ENCODE data around the gene XPR1.

The XPR1 gene

GRCh38 chr1:180615493-180616290, 16.1 kb upstream of the XPR1 start:
- DNase-seq (ENCODE audit: low read depth in 2 of 2), result no peak

DNA sequence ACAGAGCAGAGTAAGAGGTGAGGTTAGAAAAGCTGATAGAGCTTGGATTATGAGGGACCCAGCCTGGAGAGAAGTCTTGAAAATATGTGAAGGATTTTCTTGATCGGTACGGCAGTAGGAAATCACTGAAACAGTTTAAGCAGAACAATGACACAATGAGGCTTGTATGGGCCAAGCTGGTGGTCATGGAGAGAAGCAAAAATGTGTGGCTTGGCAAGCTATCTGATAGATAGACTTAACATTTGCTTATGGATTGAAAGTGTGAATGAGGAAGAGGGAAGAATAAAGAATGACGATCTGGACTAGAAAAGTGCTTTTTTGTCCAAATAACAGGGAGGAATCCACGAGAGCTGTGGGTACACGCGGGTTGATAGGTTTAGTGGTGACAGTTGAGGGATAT, 15.4 kb upstream of the XPR1 start:
- no peak for DNase-seq (ENCODE audit: low read depth in 2 of 2)

- no peak for DNase-seq (ENCODE audit: low read depth in 2 of 2)
Measured at GRCh38 chr1:180617774-180618395, 13.9 kb upstream of the XPR1 start.

DNA sequence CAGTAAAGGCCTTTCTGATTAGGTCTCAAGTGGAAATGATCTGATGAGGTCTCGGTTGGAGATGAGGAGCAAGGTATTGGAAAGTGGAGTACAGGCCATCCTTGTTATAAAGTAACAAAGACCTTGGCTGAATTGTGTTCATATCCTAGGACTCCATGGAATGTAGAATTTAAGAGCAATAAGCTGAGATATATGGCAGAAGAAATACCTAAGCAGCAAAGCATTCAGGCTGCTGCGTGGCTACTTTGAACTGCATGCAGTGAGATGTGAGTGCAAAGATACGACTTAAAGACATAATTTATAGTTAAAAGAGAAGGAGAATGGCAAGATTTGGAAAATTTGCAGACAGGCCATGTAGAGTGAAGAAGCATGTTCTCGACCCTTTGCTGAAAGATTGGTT, 11.2 kb upstream of the XPR1 start:
- no peak for DNase-seq (ENCODE audit: low read depth in 2 of 2)

DNA sequence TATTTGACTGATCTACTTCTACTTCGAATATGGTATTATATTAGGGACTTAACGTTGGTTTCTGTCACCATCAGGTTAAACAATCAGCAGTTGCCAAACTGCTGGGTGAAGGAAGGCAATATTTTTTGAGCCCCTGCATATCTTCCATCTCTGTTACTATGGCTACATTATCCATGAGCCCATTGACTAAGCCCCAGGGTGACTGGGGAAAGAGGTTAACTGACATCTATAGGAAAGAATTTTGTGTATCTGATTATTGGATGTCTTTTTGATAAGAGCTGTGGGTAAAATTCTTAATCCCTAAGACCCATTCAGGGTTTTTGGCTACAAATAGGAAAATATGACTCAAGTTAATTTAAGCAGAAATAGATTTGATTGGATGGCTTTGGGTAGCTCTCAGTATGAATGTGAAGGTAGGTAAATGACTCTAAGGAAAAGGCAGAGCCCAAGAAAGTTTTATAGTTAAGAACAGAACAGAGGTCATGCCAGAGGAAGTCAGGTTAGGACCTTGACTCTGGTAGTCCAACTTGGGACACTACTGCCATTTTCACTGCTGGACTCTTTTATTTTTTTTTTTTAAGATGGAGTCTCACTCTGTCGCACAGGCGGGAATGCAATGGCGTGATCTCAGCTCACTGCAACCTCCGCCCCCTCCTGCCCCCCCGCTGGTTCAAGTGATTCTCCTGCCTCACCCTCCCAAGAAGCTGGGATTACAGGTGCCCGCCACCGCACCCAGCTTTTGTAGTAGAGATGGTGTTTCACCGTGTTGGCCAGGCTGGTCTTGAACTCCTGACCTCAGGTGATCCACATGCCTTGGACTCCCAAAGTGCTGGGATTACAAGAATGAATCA, 8.9 kb upstream of the XPR1 start:
- no peak for DNase-seq (ENCODE audit: low read depth in 2 of 2)

DNA sequence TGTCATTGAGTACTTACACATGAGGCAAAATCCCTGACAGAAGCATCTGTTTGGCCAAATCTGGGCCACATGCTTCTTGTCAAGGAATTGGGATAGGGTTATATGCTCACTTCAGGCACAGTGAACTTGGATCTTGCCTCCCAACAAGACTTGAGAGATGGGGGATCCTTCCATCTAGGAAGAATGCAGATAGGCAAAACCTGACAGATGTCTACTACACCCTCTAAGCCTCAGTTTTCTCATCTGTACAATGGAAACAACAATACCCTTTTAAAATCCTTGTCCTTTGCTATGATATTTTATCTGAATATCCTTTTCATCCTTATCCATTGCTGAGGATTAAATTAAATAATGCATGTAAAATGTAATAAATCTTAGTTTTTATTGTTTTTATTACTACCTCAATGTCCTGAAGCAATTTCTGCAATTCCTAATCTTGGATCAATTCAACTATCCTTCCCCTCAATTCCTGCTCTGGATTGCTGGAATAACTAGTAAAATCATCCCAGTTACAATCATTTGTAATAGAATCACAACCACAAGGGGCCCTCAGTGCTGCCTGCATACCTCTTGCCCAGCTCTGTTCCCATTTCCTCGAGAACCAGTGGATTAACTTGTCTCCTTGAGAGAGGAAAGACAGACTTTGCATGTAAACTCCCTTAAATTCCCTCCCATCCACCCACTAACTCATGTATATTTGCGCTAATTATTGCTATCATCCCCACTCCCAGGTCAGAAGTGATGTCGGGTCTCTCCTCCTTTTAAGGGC, 8.1 kb upstream of the XPR1 start:
- no peak for DNase-seq (ENCODE audit: low read depth in 2 of 2)

DNA sequence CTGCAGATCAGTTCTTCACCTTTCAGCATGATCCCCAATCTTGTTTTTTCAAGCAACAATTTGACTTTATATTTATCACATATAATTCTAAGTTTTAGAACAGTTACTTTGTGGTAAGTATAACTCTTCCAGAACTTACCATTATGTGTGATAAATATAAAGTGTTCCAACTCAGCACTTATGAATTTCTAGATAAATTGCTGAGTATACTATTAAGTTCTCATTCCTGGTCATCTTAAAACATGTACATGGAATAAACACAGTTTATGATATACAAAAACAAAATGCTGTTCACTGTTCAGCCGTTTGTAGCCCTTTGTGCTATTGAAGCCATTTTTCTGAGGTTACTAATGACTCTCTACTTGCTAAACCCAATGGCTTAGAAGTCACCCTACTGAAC, 5.1 kb upstream of the XPR1 start:
- no peak for DNase-seq (ENCODE audit: low read depth in 2 of 2)

- no peak for DNase-seq (ENCODE audit: low read depth in 2 of 2)
Measured at GRCh38 chr1:180627411-180627810, 4.4 kb upstream of the XPR1 start.

DNA sequence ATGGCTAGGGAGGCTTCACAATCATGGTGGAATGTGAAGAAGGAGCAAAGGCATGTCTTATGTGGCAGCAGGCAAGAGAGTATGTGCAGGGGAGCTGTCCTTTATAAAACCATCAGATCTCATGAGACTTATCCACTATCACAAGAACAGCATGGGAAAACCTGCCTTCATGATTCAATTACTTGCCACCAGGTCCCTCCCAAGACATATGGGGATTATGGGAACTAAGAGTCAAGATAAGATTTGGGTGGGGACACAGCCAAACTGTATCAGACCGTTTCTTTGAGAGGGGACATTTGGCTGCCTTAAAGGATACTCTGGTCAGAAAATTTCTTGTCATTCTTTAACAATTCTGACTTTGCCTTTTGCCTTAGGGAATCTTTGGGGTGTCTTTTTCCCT, 3.2 kb upstream of the XPR1 start:
- DNase-seq (ENCODE audit: low read depth in 2 of 2), result no peak

DNA sequence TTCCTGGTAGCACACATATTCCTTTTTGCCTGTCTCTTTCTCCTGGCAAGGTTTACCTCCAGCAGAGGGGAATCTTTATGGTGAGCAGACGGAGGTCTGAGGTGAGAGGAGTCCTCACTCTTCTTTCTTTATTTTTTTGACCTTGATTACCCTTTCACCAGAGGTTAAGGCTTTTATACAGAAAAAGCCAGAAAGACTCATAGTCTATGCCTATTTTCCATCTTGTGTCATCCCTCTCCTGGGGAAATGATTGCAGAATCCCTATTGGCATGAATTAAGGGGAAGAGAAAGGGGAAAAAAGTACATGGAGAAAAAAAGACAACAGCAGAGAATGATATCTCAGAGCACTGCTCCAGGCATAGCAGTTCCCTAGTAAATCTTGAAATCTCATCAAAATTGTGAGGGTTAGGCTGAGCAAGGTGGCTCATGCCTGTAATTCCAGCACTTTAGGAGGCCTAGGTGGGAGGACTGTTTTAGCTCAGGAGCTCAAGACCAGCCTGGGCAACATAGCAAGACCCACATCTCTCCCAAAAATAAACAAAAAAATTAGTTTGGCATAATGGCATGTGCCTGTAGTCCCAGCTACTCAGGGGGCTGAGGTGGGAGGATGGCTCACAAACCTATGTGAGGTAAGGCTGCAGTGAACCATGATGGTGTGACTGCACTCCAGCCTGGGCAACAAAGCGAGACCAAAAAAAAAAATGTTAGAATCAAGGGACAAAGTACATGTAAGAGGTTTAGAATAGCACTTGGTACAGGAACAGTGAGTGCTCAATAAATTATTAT, 1.2 kb upstream of the XPR1 start:
- no peak for DNase-seq (ENCODE audit: low read depth in 2 of 2)

- no peak for DNase-seq (ENCODE audit: low read depth in 2 of 2)
Measured at GRCh38 chr1:180631194-180631765, 542 bp upstream of the XPR1 start.

DNA sequence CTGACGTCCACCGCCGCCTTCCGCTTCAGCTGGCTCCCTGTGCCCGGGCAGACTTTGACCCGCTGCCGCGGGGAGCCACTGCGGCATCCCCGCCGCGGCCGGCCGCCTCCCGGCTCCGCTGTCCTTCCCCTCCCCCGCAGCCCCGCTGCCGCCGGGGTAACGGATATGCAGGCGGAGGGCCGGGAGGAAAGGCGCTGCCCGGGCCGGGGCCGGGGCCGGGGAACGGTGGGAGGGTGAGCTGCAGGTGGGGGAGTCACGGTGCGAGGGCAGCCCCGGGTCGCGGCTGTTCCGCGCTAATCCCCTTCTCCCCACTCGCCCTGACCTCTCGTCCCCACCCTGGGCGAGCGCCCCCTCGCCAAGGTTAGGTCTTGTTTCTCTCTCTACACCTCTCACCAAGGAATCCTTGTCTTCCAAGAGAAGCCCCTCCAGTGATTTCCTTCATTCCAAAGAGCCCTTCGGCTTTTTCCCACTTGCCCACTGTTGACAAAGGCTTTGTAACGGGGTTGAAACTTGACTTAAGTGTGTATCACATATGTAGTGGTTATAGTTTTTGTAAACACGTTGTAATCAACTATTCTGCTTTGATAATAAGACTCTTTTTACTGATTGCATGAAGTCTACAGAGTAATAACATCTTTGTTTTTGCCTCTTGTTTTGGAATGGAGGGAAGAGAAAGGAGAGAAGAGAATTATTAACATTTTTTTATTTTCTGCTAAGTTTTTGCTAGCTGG, 669 bp downstream of the XPR1 start:
- peak; percentile 32 to 55 for DNase-seq (ENCODE audit: low read depth in 2 of 2)

DNA sequence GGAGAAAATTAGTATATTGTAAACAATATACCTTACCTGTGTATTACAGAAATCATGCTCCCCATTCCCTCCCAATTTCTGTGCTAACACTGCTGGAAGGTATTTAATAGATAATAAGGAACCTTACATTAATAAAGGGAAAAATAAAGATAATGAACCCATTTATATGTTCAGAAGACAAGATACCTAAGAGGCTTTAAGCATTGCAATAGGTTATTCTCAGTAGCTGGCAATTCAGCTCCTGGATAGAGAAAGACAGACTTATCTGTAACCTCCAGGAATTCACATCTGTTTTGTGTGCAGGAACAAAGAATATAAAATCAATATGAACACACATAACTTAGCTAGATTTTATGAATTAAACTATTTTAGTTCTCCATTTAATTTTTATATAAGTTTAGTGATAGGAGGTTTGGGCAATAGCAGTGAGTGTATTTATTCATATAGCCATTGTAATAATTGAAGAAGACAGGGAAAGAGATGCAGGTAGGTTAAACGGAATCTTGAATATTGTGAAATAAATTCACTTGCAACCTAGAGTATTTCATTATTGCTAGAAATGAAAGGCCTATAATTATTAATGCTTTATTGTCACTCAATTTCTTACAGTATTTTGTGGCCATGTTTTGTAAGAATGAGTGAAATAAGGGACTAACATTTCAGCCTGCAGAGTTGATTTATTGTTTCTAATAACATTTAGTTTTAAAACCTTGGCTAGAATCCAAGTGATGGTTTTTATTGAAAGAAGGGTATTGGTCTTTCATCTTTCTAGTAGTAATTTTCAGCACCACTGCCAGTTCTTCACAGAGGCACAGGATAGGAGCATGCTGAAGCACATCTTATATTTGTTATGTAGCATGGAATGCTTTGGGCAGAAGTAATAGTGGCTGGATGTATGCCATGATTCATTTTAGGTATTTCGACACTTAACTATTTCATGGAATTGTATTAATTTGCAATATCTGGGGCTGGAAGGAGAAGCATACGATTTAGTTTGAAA, 1.5 kb downstream of the XPR1 start:
- DNase-seq (ENCODE audit: low read depth in 2 of 2), result no peak

DNA sequence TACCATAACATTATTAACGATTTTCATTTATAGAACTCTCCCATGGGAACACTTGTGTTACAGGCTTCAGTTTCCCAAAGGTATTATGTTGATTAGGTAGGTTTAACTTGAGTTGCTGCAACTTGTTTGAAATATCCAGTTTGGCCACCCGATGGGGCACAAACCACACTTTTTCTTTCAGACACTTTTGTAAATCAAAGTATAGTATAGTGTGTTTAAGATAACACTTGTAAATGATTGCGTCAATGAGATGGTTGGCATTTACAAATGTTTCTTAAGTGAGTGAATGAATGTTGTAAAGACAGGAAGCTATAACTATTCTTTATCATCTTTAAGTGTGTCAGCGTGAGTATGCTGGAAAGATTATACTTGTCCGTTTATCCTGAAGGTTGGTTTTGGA, 4.3 kb downstream of the XPR1 start:
- DNase-seq (ENCODE audit: low read depth in 2 of 2), result no peak

GRCh38 chr1:180639871-180640270, 8.0 kb downstream of the XPR1 start:
- no peak for DNase-seq (ENCODE audit: low read depth in 2 of 2)

DNA sequence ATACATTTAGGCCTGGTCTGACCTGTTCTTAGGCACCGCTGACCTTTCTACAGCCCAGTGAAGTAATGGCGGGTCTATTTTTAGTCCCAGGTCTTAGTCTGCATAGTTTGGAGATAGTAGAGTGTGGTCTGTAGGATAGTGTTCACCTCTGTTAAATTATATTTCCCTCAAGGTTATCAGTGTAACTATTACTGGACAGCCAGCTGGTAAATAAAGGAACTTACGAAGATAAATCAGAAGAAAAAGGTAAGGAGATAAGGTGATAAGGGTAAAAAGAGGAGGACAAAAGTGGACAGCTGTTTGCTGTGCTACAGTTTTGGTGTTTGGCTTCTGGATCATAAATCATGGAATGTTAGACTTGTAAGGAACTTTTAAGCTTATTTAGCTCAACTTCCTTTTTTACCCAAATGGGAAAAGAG, 8.7 kb downstream of the XPR1 start:
- no peak for DNase-seq (ENCODE audit: low read depth in 2 of 2)

DNA sequence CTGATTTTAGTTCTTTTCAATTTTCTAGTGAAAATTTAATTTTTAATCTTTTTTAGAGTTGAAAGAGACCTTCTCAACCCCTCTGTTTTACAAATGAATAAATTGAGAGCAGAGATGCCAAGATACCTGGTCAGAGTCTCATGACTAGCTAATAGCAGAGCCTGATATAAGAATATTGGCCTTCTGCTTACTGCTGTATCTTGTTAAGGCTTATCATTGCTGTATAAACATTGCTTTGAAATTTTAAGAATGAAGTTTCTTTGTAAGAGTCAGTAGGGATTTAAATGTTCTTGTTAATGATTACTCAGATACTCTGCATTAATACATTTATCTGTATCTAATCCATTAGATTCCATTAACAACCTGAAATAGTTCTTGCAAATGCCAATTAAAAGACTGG, 9.8 kb downstream of the XPR1 start:
- no peak for DNase-seq (ENCODE audit: low read depth in 2 of 2)

- no peak for DNase-seq (ENCODE audit: low read depth in 2 of 2)
Measured at GRCh38 chr1:180642781-180643180, 11.0 kb downstream of the XPR1 start.

DNA sequence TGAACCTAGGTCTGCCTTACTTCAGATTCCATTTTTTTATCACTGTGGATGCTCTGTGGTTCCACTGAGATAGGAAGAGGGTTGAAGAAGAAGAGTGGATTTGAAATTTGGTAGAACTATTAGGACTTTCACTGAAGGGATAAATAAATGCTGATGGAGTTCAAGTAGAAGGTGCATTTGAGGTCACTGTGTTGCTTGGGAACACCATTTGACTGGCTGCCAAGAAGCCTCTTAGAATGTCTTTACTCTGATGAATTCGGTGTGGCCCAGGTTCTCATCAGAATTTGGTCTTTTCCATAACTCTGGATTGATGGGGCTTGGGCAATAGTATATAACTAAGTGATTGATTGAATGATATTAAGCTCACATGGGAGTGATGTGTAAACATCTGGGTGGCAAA, 11.9 kb downstream of the XPR1 start:
- no peak for DNase-seq (ENCODE audit: low read depth in 2 of 2)
